Neural cell (in vitro differentiated cells): ENCODE data around the gene BMP2K. TPM values are rescaled to one million over a fixed set of nuclear protein-coding genes. Genes with fewer than 3 reads are reported as not detected.

Experiments
- H2AFZ ChIP-seq: fragments of 200-600, 300-800 bp; sonication (generic), shearing (Covaris generic); 2 replicates; pipeline ENCODE4 v1.6.0; 2014; ENCODE audit warnings: low read depth, mild to moderate bottlenecking, antibody characterized with exemption, low read length, moderate library complexity
- H3F3A ChIP-seq: fragments of 200-600 bp; shearing (Covaris generic); 2 replicates; pipeline ENCODE4 v1.6.1; 2016; ENCODE audit warnings: mild to moderate bottlenecking, moderate library complexity, mixed read lengths, antibody characterized with exemption, low read length; ENCODE audit not compliant: insufficient read depth, poor library complexity, severe bottlenecking
- H3K27ac ChIP-seq: fragments of 200-600, 300-800 bp; sonication (generic), shearing (Covaris generic); 2 replicates; pipeline ENCODE4 v1.5.1; 2014; ENCODE audit warnings: mild to moderate bottlenecking, low read length, moderate library complexity
- H3K27me3 ChIP-seq: fragments of 300-800, 200-600 bp; sonication (generic), shearing (Covaris generic); 2 replicates; pipeline ENCODE4 v1.6.0; 2014; ENCODE audit warnings: mild to moderate bottlenecking, low read depth, low read length, moderate library complexity; ENCODE audit not compliant: insufficient read depth
- H3K36me3 ChIP-seq: fragments of 300-800, 200-600 bp; sonication (generic), shearing (Covaris generic); 2 replicates; pipeline ENCODE4 v1.5.1; 2014; ENCODE audit warnings: mild to moderate bottlenecking, antibody characterized with exemption, low read length, moderate library complexity; ENCODE audit not compliant: insufficient read depth
- H3K4me2 ChIP-seq: fragments of 300-800, 200-600 bp; sonication (generic), shearing (Covaris generic); 2 replicates; pipeline ENCODE4 v1.6.0; 2014; ENCODE audit warnings: mild to moderate bottlenecking, low read length
- H3K4me3 ChIP-seq: fragments of 300-800, 200-600 bp; sonication (generic), shearing (Covaris generic); 2 replicates; pipeline ENCODE4 v1.5.1; 2014; ENCODE audit warnings: mild to moderate bottlenecking, low read length, moderate library complexity
- H3K79me2 ChIP-seq: fragments of 200-600 bp; shearing (Covaris generic); replicated peaks from 2 replicates; pipeline ENCODE4 v1.6.0; 2014; ENCODE audit warnings: mild to moderate bottlenecking, low read length, moderate library complexity; ENCODE audit not compliant: insufficient read depth
- H3K9ac ChIP-seq: fragments of 300-800, 200-600 bp; sonication (generic), shearing (Covaris generic); 2 replicates; pipeline ENCODE4 v1.6.1; 2016; ENCODE audit warnings: mild to moderate bottlenecking, low read length, mixed read lengths
- H3K9me2 ChIP-seq: fragments of 200-600 bp; shearing (Covaris generic); 2 replicates; pipeline ENCODE4 v1.6.1; 2016; ENCODE audit warnings: mild to moderate bottlenecking, low read length, mixed read lengths; ENCODE audit not compliant: insufficient read depth
- H3K9me3 ChIP-seq: fragments of 200-600, 300-800 bp; sonication (generic), shearing (Covaris generic); 2 replicates; pipeline ENCODE4 v1.6.1; 2016; ENCODE audit warnings: mild to moderate bottlenecking, mixed run types, low read length, moderate library complexity, mixed read lengths
- H4K20me1 ChIP-seq: fragments of 200-600 bp; shearing (Covaris generic); 2 replicates; pipeline ENCODE4 v1.6.1; 2016; ENCODE audit warnings: mild to moderate bottlenecking, mixed run types; ENCODE audit not compliant: insufficient read depth
- EP300 ChIP-seq: fragments of 450-650 bp; conservative IDR thresholded peaks from 2 replicates; pipeline ENCODE4 v1.6.1; 2014; ENCODE audit warnings: antibody characterized with exemption, mild to moderate bottlenecking, moderate library complexity; ENCODE audit not compliant: poor library complexity, severe bottlenecking
- EZH2 ChIP-seq: fragments of 200-600, 300-800 bp; shearing (Covaris generic), sonication (generic); IDR thresholded peaks from 2 replicates; pipeline ENCODE4 v1.6.1; 2014; ENCODE audit warnings: antibody characterized with exemption, low read length, borderline replicate concordance, mild to moderate bottlenecking; ENCODE audit not compliant: insufficient read depth, poor library complexity, severe bottlenecking
- MXI1 ChIP-seq: fragments of 450-650 bp; conservative IDR thresholded peaks from 2 replicates; pipeline ENCODE4 v1.6.1; 2014; ENCODE audit warnings: antibody characterized with exemption, mild to moderate bottlenecking; ENCODE audit not compliant: poor library complexity, severe bottlenecking
- POLR2AphosphoS5 ChIP-seq: IDR thresholded peaks from 2 replicates; pipeline ENCODE4 v1.6.1; 2012
- RAD21 ChIP-seq: fragments of 450-650 bp; conservative IDR thresholded peaks from 2 replicates; pipeline ENCODE4 v1.6.1; 2014; ENCODE audit warnings: antibody characterized with exemption, mild to moderate bottlenecking, moderate library complexity
- SMC3 ChIP-seq: fragments of 450-650 bp; conservative IDR thresholded peaks from 2 replicates; pipeline ENCODE4 v1.6.1; 2014; ENCODE audit warnings: antibody characterized with exemption, mild to moderate bottlenecking, moderate library complexity; ENCODE audit not compliant: poor library complexity
- TAF1 ChIP-seq: IDR thresholded peaks from 2 replicates; pipeline ENCODE4 v1.6.1; 2012; ENCODE audit warnings: low read depth
- polyA plus RNA-seq: library from polyadenylated mRNA; depleted of rRNA; stranded (reverse); fragments of >200 nt; gene quantifications from 2 replicates; pipeline ENCODE4 v1.2.3, GENCODE V29; 2014
- TF ChIP-seq, protein P1 (sequence below): fragments of 450-650 bp; IDR thresholded peaks from 2 replicates; pipeline ENCODE4 v1.5.1; 2014; ENCODE audit warnings: antibody characterized with exemption, mild to moderate bottlenecking, moderate library complexity; ENCODE audit not compliant: poor library complexity, severe bottlenecking
- TF ChIP-seq, protein P2 (sequence below): IDR thresholded peaks from 2 replicates; pipeline ENCODE4 v1.6.1; 2012; ENCODE audit warnings: borderline replicate concordance

The BMP2K gene
- polyA plus RNA-seq, 1 donor from 2014 or later: 14.7 TPM

DNA sequence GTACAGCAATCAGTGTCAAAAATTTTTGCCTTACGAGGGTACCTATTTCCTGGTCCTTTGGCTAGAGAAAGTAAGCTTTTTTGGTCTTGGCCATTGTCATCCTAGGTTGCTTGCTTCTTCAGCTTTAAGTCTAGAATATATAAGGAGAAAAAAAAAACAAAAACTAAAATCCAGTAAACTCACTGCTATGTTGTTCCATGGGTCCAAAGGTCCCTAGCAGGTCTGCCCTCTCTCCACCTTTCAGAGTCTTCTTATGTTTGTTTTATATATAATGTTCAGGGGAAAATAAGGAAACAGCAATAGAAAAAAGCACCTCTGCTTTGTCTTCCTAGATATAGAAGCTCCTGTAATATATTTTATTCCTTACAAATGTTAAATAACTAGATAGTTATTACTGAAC lies 18.1 kb upstream of the BMP2K start:
- no peak overlapping the region for H3K9ac ChIP-seq
- TF ChIP-seq EP300: no peak
- TF ChIP-seq POLR2AphosphoS5: no peak
- no peak for TF ChIP-seq TAF1
- TF ChIP-seq MXI1: no peak
- no peak for TF ChIP-seq RAD21
- TF ChIP-seq EZH2: no peak
- TF ChIP-seq, protein P1, sequence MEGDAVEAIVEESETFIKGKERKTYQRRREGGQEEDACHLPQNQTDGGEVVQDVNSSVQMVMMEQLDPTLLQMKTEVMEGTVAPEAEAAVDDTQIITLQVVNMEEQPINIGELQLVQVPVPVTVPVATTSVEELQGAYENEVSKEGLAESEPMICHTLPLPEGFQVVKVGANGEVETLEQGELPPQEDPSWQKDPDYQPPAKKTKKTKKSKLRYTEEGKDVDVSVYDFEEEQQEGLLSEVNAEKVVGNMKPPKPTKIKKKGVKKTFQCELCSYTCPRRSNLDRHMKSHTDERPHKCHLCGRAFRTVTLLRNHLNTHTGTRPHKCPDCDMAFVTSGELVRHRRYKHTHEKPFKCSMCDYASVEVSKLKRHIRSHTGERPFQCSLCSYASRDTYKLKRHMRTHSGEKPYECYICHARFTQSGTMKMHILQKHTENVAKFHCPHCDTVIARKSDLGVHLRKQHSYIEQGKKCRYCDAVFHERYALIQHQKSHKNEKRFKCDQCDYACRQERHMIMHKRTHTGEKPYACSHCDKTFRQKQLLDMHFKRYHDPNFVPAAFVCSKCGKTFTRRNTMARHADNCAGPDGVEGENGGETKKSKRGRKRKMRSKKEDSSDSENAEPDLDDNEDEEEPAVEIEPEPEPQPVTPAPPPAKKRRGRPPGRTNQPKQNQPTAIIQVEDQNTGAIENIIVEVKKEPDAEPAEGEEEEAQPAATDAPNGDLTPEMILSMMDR: no peak
- TF ChIP-seq SMC3: no peak
- H3K9me2 ChIP-seq: no peaks in the 10 kb centered on the region
- no peak overlapping the region for H2AFZ ChIP-seq
- H3F3A ChIP-seq: no peaks in the 10 kb centered on the region
- no peaks in the 10 kb centered on the region for H3K36me3 ChIP-seq
- H3K4me3 ChIP-seq: no peak overlapping the region
- no peak overlapping the region for H3K27ac ChIP-seq
- no peaks in the 10 kb centered on the region for H3K27me3 ChIP-seq
- no peaks in the 10 kb centered on the region for H4K20me1 ChIP-seq
- H3K4me2 ChIP-seq: no peak overlapping the region
- no peaks in the 10 kb centered on the region for H3K9me3 ChIP-seq
- H3K79me2 ChIP-seq: no peaks in the 10 kb centered on the region

DNA sequence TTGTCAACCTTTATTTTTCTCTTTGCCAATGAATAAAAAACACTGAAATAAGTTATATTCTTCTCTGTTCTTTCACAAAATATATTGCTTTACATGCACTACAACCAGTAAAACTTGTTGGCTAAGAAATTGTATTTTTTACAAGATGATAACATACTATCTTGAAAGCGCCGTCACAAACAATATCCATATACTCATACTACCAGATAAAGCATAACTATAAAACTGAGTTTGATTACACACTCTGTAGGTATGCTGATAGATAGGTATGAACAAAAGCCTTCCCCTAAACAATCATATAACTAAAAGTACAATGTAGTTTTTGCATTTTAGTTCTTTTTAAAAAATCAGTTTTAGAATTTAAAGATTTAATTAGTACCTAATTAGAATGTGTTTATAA lies 13.6 kb upstream of the BMP2K start:
- no peak overlapping the region for H2AFZ ChIP-seq

More for the DNA sequence above, 13.6 kb upstream of the BMP2K start:
- Histone ChIP-seq H3K9me2 (no peaks in the 10 kb centered on the region), H3K9ac (no peak overlapping the region), H3K79me2 (no peaks in the 10 kb centered on the region), H3K9me3 (no peaks in the 10 kb centered on the region), H3K36me3 (no peaks in the 10 kb centered on the region), H3F3A (no peaks in the 10 kb centered on the region), H3K4me2 (no peak overlapping the region), H4K20me1 (no peaks in the 10 kb centered on the region), H3K4me3 (no peak overlapping the region), H3K27me3 (no peaks in the 10 kb centered on the region), H3K27ac (no peak overlapping the region)
- TF ChIP-seq RAD21: no peak
- TF ChIP-seq EZH2: no peak
- no peak for TF ChIP-seq EP300
- no peak for TF ChIP-seq SMC3
- TF ChIP-seq POLR2AphosphoS5: no peak
- TF ChIP-seq MXI1: no peak
- TF ChIP-seq, protein P2, sequence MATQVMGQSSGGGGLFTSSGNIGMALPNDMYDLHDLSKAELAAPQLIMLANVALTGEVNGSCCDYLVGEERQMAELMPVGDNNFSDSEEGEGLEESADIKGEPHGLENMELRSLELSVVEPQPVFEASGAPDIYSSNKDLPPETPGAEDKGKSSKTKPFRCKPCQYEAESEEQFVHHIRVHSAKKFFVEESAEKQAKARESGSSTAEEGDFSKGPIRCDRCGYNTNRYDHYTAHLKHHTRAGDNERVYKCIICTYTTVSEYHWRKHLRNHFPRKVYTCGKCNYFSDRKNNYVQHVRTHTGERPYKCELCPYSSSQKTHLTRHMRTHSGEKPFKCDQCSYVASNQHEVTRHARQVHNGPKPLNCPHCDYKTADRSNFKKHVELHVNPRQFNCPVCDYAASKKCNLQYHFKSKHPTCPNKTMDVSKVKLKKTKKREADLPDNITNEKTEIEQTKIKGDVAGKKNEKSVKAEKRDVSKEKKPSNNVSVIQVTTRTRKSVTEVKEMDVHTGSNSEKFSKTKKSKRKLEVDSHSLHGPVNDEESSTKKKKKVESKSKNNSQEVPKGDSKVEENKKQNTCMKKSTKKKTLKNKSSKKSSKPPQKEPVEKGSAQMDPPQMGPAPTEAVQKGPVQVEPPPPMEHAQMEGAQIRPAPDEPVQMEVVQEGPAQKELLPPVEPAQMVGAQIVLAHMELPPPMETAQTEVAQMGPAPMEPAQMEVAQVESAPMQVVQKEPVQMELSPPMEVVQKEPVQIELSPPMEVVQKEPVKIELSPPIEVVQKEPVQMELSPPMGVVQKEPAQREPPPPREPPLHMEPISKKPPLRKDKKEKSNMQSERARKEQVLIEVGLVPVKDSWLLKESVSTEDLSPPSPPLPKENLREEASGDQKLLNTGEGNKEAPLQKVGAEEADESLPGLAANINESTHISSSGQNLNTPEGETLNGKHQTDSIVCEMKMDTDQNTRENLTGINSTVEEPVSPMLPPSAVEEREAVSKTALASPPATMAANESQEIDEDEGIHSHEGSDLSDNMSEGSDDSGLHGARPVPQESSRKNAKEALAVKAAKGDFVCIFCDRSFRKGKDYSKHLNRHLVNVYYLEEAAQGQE: no peak
- TF ChIP-seq, protein P1: no peak
- TF ChIP-seq TAF1: no peak
